Osteocyte (in vitro differentiated cells): Measurements from ENCODE around the gene RNF4. TPM values are rescaled to one million over a fixed set of nuclear protein-coding genes. Genes with fewer than 3 reads are reported as not detected.
A peak's percentile ranks its signal among the peaks of the same experiment; 100 is the strongest.

Source experiments
- DNase-seq: peaks from one replicate; pipeline ENCODE4 v3.0.0; 2021; ENCODE audit warnings: mixed read lengths; ENCODE audit not compliant: unreplicated experiment; ENCODE audit errors: extremely low spot score
- H3K27ac Mint-ChIP-seq: one replicate; pipeline ENCODE4 v1.8.0; 2021; ENCODE audit warnings: mild to moderate bottlenecking, mixed read lengths; ENCODE audit not compliant: unreplicated experiment
- H3K27me3 Mint-ChIP-seq: one replicate; pipeline ENCODE4 v1.8.0; 2021; ENCODE audit warnings: mixed read lengths; ENCODE audit not compliant: unreplicated experiment
- H3K36me3 Mint-ChIP-seq: one replicate; pipeline ENCODE4 v1.8.0; 2021; ENCODE audit warnings: mixed read lengths; ENCODE audit not compliant: unreplicated experiment
- H3K4me1 Mint-ChIP-seq: one replicate; pipeline ENCODE4 v1.8.0; 2021; ENCODE audit warnings: mixed read lengths; ENCODE audit not compliant: unreplicated experiment
- H3K4me3 Mint-ChIP-seq: one replicate; pipeline ENCODE4 v1.8.0; 2021; ENCODE audit warnings: mild to moderate bottlenecking, moderate library complexity, mixed read lengths; ENCODE audit not compliant: unreplicated experiment
- H3K9me3 Mint-ChIP-seq: one replicate; pipeline ENCODE4 v1.8.0; 2021; ENCODE audit warnings: mixed read lengths; ENCODE audit not compliant: unreplicated experiment
- CTCF ChIP-seq: fragments of 200-600 bp; sonication (generic); IDR thresholded peaks from 2 replicates; pipeline ENCODE4 v1.5.0; 2021; ENCODE audit warnings: antibody characterized with exemption, mild to moderate bottlenecking, moderate library complexity
- total RNA-seq: library from RNA; stranded (reverse); gene quantifications from 2 replicates; pipeline ENCODE4 v1.2.1, GENCODE V29; 2021

RNF4 gene
- total RNA-seq, 1 donor from 2014 or later: 57.6 TPM

GRCh38 chr4:2482192-2482591 is 13.3 kb downstream of the RNF4 start:
- peak overlapping the region; percentile 41 for H3K27ac Mint-ChIP-seq
- no peak for TF ChIP-seq CTCF
- no peak overlapping the region for H3K4me3 Mint-ChIP-seq
- no peaks in the 10 kb centered on the region for H3K27me3 Mint-ChIP-seq
- peaks cover 53% of the 10 kb centered on the region for H3K4me1 Mint-ChIP-seq
- no peaks in the 10 kb centered on the region for H3K36me3 Mint-ChIP-seq
- DNase-seq: no peak
- no peaks in the 10 kb centered on the region for H3K9me3 Mint-ChIP-seq

GRCh38 chr4:2482693-2483092 is 13.8 kb downstream of the RNF4 start:
- no peaks in the 10 kb centered on the region for H3K27me3 Mint-ChIP-seq
- peaks cover 48% of the 10 kb centered on the region for H3K4me1 Mint-ChIP-seq
- no peak for DNase-seq
- no peak for TF ChIP-seq CTCF
- H3K27ac Mint-ChIP-seq: peak overlapping the region; percentile 41
- H3K9me3 Mint-ChIP-seq: no peaks in the 10 kb centered on the region
- H3K4me3 Mint-ChIP-seq: no peak overlapping the region
- H3K36me3 Mint-ChIP-seq: no peaks in the 10 kb centered on the region

- Mint-ChIP-seq H3K27me3 (no peaks in the 10 kb centered on the region), H3K4me3 (no peak overlapping the region), H3K9me3 (no peaks in the 10 kb centered on the region), H3K36me3 (no peaks in the 10 kb centered on the region), H3K27ac (no peak overlapping the region), H3K4me1 (peaks cover 43% of the 10 kb centered on the region)
- no peak for TF ChIP-seq CTCF
- DNase-seq: no peak
Measured at GRCh38 chr4:2483237-2483636, 14.3 kb downstream of the RNF4 start.

- H3K4me1 Mint-ChIP-seq: peaks cover 33% of the 10 kb centered on the region
- no peaks in the 10 kb centered on the region for H3K9me3 Mint-ChIP-seq
- no peak overlapping the region for H3K27ac Mint-ChIP-seq
Measured at GRCh38 chr4:2484185-2484584, 15.3 kb downstream of the RNF4 start.

GRCh38 chr4:2484993-2485392 is 16.1 kb downstream of the RNF4 start:
- Mint-ChIP-seq H3K27ac (peak overlapping the region; percentile 16), H3K4me3 (no peak overlapping the region), H3K9me3 (no peaks in the 10 kb centered on the region), H3K27me3 (no peaks in the 10 kb centered on the region), H3K36me3 (no peaks in the 10 kb centered on the region), H3K4me1 (peaks cover 29% of the 10 kb centered on the region)
- TF ChIP-seq CTCF: no peak
- DNase-seq: no peak

More at GRCh38 chr4:2484185-2484584, 15.3 kb downstream of the RNF4 start:
- Mint-ChIP-seq H3K36me3 (no peaks in the 10 kb centered on the region), H3K4me3 (no peak overlapping the region), H3K27me3 (no peaks in the 10 kb centered on the region)
- DNase-seq: no peak
- TF ChIP-seq CTCF: no peak
